Liver (tissue), 9 donors: ENCODE results near the gene GRSF1. TPM values are rescaled to one million over a fixed set of nuclear protein-coding genes. Genes with fewer than 3 reads are reported as not detected.

Source experiments
- DNase-seq: peaks from one replicate; pipeline ENCODE4 v3.0.0-alpha.2; 2017; ENCODE audit warnings: low spot score
- H3K27ac ChIP-seq, 2 donors: one replicate each; pipeline ENCODE4 v1.7.0; 2013; ENCODE audit warnings: inconsistent platforms in 2 of 2, low read length in 2 of 2, control low read depth in 1 of 2, low read depth in 1 of 2, mild to moderate bottlenecking in 1 of 2
- H3K27me3 ChIP-seq, 4 donors: one replicate each; pipeline versions ENCODE4 v1.6.1 to v1.7.0; 2013; ENCODE audit warnings: low read length in 3 of 4, inconsistent platforms in 1 of 4, mild to moderate bottlenecking in 1 of 4, moderate library complexity in 1 of 4; ENCODE audit not compliant: control insufficient read depth in 4 of 4, insufficient read depth in 4 of 4
- H3K36me3 ChIP-seq, 4 donors: one replicate each; pipeline versions ENCODE4 v1.6.1 to v1.7.0; 2013; ENCODE audit warnings: low read length in 3 of 4, mild to moderate bottlenecking in 3 of 4, low read depth in 1 of 4, moderate library complexity in 1 of 4; ENCODE audit not compliant: control insufficient read depth in 4 of 4, insufficient read depth in 3 of 4
- H3K4me1 ChIP-seq, 4 donors: one replicate each; pipeline versions ENCODE4 v1.6.1 to v1.7.0; 2013; ENCODE audit warnings: low read length in 3 of 4, mild to moderate bottlenecking in 3 of 4, moderate library complexity in 1 of 4; ENCODE audit not compliant: control insufficient read depth in 4 of 4, insufficient read depth in 4 of 4
- H3K4me3 ChIP-seq, 3 donors: one replicate each; pipeline versions ENCODE4 v1.6.1 to v1.7.0; 2013; ENCODE audit warnings: low read length in 3 of 3, control low read depth in 1 of 3, low read depth in 1 of 3, mild to moderate bottlenecking in 1 of 3
- H3K9ac ChIP-seq, 2 donors: one replicate each; pipeline ENCODE4 v1.7.0; 2013; ENCODE audit warnings: low read length in 2 of 2, mild to moderate bottlenecking in 2 of 2, moderate library complexity in 2 of 2, control low read depth in 1 of 2, low read depth in 1 of 2
- H3K9me3 ChIP-seq, 4 donors: one replicate each; pipeline versions ENCODE4 v1.6.1 to v1.7.0; 2013; ENCODE audit warnings: low read length in 3 of 4; ENCODE audit not compliant: control insufficient read depth in 4 of 4
- CTCF ChIP-seq: fragments of 150-350 bp; IDR thresholded peaks from 2 replicates; pipeline ENCODE4 v1.5.1; 2017; ENCODE audit warnings: improper control_type of control experiment, low read depth, low read length; ENCODE audit not compliant: missing input control
- EGR1 ChIP-seq, 2 donors: IDR thresholded peaks; 2 replicates each; pipeline ENCODE4 v1.6.1; 2016 to 2018; ENCODE audit warnings: antibody characterized with exemption in 2 of 2, low read depth in 2 of 2
- FOXA1 ChIP-seq: IDR thresholded peaks from 2 replicates; pipeline ENCODE4 v1.6.1; 2016; ENCODE audit warnings: antibody characterized with exemption
- FOXA2 ChIP-seq: IDR thresholded peaks from 2 replicates; pipeline ENCODE4 v1.6.1; 2016; ENCODE audit warnings: antibody characterized with exemption
- GABPA ChIP-seq, 2 donors: IDR thresholded peaks in 1 of 2; conservative IDR thresholded peaks in 1 of 2; 2 replicates each; pipeline ENCODE4 v1.6.1; 2016; ENCODE audit warnings: antibody characterized with exemption in 2 of 2, mild to moderate bottlenecking in 1 of 2, moderate library complexity in 1 of 2
- HNF4A ChIP-seq, 2 donors: conservative IDR thresholded peaks; 2 replicates each; pipeline ENCODE4 v1.6.1; 2016; ENCODE audit warnings: antibody characterized with exemption in 2 of 2, mild to moderate bottlenecking in 2 of 2
- HNF4G ChIP-seq: IDR thresholded peaks from 2 replicates; pipeline ENCODE4 v1.6.1; 2016; ENCODE audit warnings: antibody characterized with exemption
- JUND ChIP-seq, 2 donors: IDR thresholded peaks; 2 replicates each; pipeline ENCODE4 v1.6.1; 2016; ENCODE audit warnings: antibody characterized with exemption in 2 of 2
- NR2F2 ChIP-seq: IDR thresholded peaks from 2 replicates; pipeline ENCODE4 v1.6.1; 2016; ENCODE audit warnings: antibody characterized with exemption
- RAD21 ChIP-seq, 2 donors: IDR thresholded peaks; 2 replicates each; pipeline ENCODE4 v1.6.1; 2016; ENCODE audit warnings: antibody characterized with exemption in 2 of 2, mild to moderate bottlenecking in 2 of 2
- REST ChIP-seq: IDR thresholded peaks from 2 replicates; pipeline ENCODE4 v1.6.1; 2016; ENCODE audit warnings: antibody characterized with exemption, mild to moderate bottlenecking
- RXRA ChIP-seq, 2 donors: IDR thresholded peaks; 2 replicates each; pipeline ENCODE4 v1.6.1; 2017 to 2018; ENCODE audit warnings: antibody characterized with exemption in 2 of 2, mild to moderate bottlenecking in 1 of 2
- SP1 ChIP-seq: IDR thresholded peaks from 2 replicates; pipeline ENCODE4 v1.6.1; 2018; ENCODE audit warnings: antibody characterized with exemption, mild to moderate bottlenecking
- TAF1 ChIP-seq: conservative IDR thresholded peaks from 2 replicates; pipeline ENCODE4 v1.6.1; 2016; ENCODE audit warnings: antibody characterized with exemption, mild to moderate bottlenecking
- YY1 ChIP-seq: IDR thresholded peaks from 2 replicates; pipeline ENCODE4 v1.6.1; 2016; ENCODE audit warnings: antibody characterized with exemption, mild to moderate bottlenecking
- ZBTB33 ChIP-seq: IDR thresholded peaks from 2 replicates; pipeline ENCODE4 v1.6.1; 2016; ENCODE audit warnings: antibody characterized with exemption
- WGBS: extraction: QIAGEN DNeasy Blood & Tissue Kit; methylation state at CpG from one replicate; pipeline ENCODE4 v1.1.7; 2013; 5-methylcytosine and 5-hydroxymethylcytosine counted together
- polyA plus RNA-seq, 2 donors: library from polyadenylated mRNA; stranded (reverse) in 1 of 2; unstranded in 1 of 2; fragments of 200-250 nt in 1 of 2; fragments of >200 nt in 1 of 2; fragmentation: Nextera tagmentation in 1 of 2; extraction: Ambion mirVana in 1 of 2; gene quantifications; one replicate each; pipeline versions ENCODE4 v1.2.1 to v1.2.3, GENCODE V29; 2013 to 2015
- total RNA-seq, 2 donors: library from RNA; depleted of rRNA; stranded (reverse); fragments of >200 nt; gene quantifications; one replicate each; pipeline ENCODE4 v1.2.3, GENCODE V29; 2014
- TF ChIP-seq, protein P1 (sequence below): IDR thresholded peaks from 2 replicates; pipeline ENCODE4 v1.6.1; 2016; ENCODE audit warnings: antibody characterized with exemption
- TF ChIP-seq, protein P2 (sequence below): IDR thresholded peaks from 2 replicates; pipeline ENCODE4 v1.6.1; 2016; ENCODE audit warnings: antibody characterized with exemption
- donor health status: healthy.
- donor health status: healthy.
- donor health status: healthy.
- donor health status: healthy.
- donor health status: healthy.

The GRSF1 gene
- total and polyA plus RNA-seq, 4 donors, result 22.5 to 30.4 (median 28.0) TPM

DNA sequence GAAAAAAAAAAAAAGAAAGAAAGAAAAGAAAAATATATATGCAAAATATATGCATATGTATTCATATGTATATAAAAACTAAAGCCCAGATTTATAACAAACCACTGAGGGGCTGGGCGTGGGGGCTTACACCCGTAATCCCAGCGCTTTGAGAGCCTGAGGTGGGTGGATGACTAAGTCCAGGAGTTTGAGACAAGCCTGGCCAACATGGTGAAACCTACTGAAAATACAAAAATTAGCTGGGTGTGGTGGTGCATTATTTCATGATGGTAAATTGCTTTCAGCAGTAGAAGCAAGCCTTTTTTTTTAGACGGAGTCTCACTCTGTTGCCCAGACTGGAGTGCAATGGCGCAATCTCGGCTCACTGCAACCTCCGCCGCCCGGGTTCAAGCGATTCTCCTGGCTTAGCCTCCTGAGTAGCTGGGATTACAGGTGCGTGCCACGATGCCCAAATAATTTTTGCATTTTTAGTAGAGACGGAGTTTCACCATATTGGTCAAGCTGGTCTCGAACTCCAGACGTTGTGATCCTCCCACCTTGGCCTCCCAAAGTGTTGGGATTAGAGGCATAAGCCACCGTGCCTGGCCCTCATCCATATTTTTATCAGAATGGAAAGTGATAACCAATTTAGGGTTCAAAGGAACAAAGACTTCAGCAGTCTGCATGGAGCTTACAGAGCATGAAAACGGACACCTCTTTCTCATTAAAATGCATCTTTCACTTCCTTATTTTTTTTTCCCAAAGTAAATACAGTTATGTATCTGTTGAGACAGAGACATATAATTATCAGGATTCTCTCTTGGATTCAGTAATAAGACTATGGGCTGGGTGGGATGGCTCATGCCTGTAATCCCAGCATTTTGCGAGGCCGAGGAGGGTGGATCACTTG, 34.8 kb upstream of the GRSF1 start:
- no peaks in the 10 kb centered on the region for H3K36me3 ChIP-seq
- H3K27me3 ChIP-seq, result no peaks in the 10 kb centered on the region
- TF ChIP-seq ZBTB33 (no peak), NR2F2 (no peak), RXRA (IDR thresholded peaks at IDR 0.05) (no peak), FOXA1 (no peak), HNF4A (conservative IDR thresholded peaks at IDR 0.05) (no peak), HNF4G (no peak), TAF1 (no peak), SP1 (no peak), CTCF (no peak), RAD21 (IDR thresholded peaks at IDR 0.05) (no peak), YY1 (no peak), EGR1 (IDR thresholded peaks at IDR 0.05; ENCODE audit: low read depth in 2 of 2) (no peak), JUND (IDR thresholded peaks at IDR 0.05) (no peak), FOXA2 (no peak), GABPA (IDR thresholded peaks at IDR 0.05 in 1 of 2, conservative IDR thresholded peaks at IDR 0.05 in 1 of 2) (no peak), REST (no peak)
- TF ChIP-seq, protein P1, sequence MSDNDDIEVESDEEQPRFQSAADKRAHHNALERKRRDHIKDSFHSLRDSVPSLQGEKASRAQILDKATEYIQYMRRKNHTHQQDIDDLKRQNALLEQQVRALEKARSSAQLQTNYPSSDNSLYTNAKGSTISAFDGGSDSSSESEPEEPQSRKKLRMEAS, result no peak
- TF ChIP-seq, protein P2, sequence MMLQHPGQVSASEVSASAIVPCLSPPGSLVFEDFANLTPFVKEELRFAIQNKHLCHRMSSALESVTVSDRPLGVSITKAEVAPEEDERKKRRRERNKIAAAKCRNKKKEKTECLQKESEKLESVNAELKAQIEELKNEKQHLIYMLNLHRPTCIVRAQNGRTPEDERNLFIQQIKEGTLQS, result no peak
- no peak overlapping the region for H3K27ac ChIP-seq
- no peak overlapping the region for H3K9ac ChIP-seq
- no peak for DNase-seq
- H3K4me3 ChIP-seq, result no peak overlapping the region
- no peaks in the 10 kb centered on the region for H3K4me1 ChIP-seq
- 91% methylated on average over 19 of the region's 19 CpGs for WGBS
- no peaks in the 10 kb centered on the region for H3K9me3 ChIP-seq
